Ishikawa (cell line): ENCODE data around the gene BRD3.

ENCODE experiments used
- CEBPB ChIP-seq: IDR thresholded peaks from 2 replicates; pipeline ENCODE4 v1.6.1; 2012
- CREB1 ChIP-seq: IDR thresholded peaks from 2 replicates; pipeline ENCODE4 v1.6.1; 2012; ENCODE audit warnings: low read depth
- EP300 ChIP-seq: IDR thresholded peaks from 2 replicates; pipeline ENCODE4 v1.6.1; 2012; ENCODE audit warnings: borderline replicate concordance
- FOXM1 ChIP-seq: IDR thresholded peaks from 2 replicates; pipeline ENCODE4 v1.6.1; 2012; ENCODE audit warnings: low read depth, borderline replicate concordance
- MAX ChIP-seq: IDR thresholded peaks from 2 replicates; pipeline ENCODE4 v1.6.1; 2012
- RAD21 ChIP-seq: IDR thresholded peaks from 2 replicates; pipeline ENCODE4 v1.6.1; 2012; ENCODE audit warnings: low read depth
- TAF1 ChIP-seq: IDR thresholded peaks from 2 replicates; pipeline ENCODE4 v1.6.1; 2012; ENCODE audit warnings: low read depth, mild to moderate bottlenecking
- TCF12 ChIP-seq: IDR thresholded peaks from 2 replicates; pipeline ENCODE4 v1.6.1; 2012; ENCODE audit warnings: low read depth
- TEAD4 ChIP-seq: IDR thresholded peaks from 2 replicates; pipeline ENCODE4 v1.6.1; 2012
- YY1 ChIP-seq: IDR thresholded peaks from 2 replicates; pipeline ENCODE4 v1.6.1; 2012; ENCODE audit warnings: low read depth
- ZBTB7A ChIP-seq: IDR thresholded peaks from 2 replicates; pipeline ENCODE4 v1.6.1; 2012; ENCODE audit warnings: low read depth

GRCh38 chr9:134089972-134090371 lies 22.1 kb upstream of the BRD3 start:
- TF ChIP-seq ZBTB7A (no peak), MAX (no peak), TAF1 (no peak), CEBPB (no peak), YY1 (no peak), TEAD4 (no peak), RAD21 (no peak), EP300 (no peak), FOXM1 (no peak), CREB1 (no peak), TCF12 (no peak)
